Measurements from ENCODE around the gene FBXO17.
"Not testable (repeated sequence)": the region's sequence is repeated elsewhere in the genome, so short reads cannot be mapped to it uniquely, and the experiment has no call there.

FBXO17 gene

DNA sequence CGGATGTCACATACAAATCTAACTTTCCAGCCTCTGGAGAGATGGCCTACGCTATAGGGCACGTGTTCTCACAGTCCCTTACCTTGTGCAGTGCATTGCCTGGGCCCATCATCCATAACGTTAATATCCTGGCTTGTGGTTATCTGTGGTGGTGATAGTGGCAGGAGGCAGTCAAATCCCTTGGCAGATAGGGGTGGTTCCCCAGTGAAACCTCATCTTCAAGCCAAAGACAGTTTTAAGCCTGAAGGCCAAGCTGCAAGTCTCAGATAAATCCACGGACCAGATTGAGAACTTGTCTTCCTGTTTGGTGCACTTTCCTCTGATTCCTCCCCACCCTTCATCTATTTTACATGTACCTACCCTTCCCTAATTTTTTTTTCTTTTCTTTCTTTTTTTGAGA, 4.3 kb upstream of the FBXO17 start:
- DNase-seq = no peak

DNA sequence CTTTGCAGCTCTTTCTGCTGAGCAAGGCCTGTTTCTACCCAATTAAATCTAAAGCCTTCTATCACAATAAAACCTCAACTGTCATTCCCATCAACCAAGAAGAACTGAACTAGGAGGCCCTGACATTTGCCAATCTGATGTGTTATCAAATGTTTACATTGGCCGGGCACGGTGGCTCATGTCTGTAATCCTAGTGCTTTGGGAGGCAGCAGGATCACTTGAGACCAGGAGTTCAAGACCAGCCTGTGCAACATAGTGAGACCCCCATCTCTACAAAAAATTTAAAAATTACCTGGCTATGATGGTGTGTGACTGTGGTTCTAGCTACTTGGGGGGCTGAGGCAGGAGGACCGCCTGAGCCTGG, 2.8 kb upstream of the FBXO17 start:
- no peak for DNase-seq

DNA sequence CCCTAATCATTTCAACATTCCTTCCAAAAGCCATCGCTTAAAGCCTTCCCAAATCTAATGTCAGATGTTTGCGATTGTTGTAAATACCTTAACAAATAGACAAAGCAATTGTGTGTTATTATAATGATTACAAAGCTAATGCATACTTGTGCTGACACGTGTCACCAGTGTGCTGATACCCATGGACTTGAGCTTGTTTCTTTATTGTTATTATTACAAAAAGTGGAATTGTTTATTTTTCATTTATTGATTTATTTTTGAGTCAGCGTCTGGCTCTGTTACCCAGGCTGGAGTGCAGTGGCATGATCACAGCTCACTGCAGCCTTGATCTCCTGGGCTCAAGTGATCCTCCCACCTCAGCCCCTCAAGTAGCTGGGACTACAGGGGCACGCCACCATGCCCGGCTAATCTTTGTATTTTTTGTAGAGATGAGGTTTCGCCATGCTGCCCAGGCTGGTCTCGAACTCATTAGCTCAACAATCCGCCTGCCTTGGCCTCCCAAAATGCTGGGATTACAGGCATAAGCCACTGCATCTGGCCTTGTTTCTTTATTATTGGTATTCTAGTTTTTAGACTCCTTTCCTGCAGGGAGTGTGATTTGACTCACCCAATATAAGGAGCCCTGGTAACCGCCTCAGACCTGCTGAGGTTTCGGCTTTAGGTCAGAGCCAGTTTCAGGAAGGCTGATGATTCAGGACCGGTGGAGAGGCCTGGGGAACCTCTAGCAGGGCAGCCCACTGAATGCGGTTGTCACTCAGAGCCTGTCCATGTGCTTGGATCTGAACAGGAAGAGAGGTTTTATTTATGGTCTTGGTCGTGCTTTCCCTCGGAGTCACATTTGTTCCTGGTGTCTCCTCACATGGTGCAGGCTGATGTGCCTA, 2.1 kb upstream of the FBXO17 start:
- DNase-seq = no peak

DNA sequence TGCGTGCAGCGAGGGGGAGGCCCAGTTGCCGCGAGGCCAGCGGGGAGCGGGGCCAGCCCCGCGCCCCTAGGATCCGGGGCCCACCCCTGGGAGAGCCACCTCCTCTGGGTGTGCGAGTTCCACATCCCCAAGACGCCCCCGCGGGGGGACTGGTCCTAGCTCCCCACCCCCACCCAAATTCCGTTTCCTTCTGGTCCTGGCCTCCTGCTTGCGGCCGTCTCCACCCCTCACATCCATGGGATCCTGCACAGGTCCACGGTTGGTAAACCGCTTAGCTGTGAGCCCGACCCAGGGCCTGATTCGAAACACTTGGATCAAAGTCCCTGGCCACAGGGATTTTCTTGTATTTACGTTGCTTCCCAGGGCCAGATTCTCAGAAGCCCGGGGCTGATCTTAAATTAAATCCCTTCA, 324 bp upstream of the FBXO17 start:
- no peak for DNase-seq

DNA sequence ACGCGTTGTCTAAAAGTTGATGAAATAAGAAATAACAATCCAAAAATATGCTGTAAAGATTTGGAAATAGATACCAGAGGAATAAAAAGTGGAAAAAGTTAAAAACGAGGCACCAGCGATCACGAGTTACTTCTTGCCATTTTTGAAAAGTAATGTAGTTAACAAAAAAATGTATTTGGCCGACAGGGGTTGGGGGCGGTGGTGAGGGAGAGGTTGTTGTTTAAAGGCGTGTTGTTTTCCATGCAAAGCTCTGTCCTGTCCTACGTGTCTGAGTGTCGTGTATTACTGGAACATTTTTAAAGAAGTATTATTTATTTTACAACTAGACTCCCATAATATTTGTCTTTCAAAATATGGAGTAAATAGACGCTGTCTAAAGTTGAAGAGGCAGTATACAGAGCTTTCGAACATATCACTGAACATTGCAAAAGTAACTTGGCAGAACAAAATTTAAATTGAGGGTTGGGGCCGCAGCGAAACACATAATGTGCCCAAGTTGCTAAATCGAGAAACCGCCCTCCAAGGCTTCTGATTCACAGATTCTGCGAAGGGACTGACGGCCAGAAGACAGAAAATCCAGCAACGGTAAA, 823 bp downstream of the FBXO17 start:
- DNase-seq = no peak

DNA sequence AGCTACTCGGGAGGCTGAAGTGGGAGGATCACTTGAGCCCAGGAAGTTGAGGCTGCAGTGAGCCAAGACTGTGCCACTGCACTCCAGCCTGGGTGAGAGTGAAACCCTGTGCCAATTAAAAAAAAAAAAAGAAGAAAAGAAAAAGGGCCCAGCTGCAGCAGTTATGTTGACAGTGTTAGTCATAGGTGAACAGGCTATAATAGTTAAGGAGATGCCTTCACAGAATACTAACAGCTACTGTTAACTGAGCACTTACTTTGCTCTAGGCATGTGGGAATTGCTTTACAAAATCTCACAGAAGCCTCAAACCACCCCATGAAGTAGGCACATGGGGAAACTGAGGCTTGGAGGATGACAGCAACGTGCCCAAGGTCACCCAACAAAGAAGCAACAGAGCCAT, 3.9 kb downstream of the FBXO17 start:
- DNase-seq = no peak

DNA sequence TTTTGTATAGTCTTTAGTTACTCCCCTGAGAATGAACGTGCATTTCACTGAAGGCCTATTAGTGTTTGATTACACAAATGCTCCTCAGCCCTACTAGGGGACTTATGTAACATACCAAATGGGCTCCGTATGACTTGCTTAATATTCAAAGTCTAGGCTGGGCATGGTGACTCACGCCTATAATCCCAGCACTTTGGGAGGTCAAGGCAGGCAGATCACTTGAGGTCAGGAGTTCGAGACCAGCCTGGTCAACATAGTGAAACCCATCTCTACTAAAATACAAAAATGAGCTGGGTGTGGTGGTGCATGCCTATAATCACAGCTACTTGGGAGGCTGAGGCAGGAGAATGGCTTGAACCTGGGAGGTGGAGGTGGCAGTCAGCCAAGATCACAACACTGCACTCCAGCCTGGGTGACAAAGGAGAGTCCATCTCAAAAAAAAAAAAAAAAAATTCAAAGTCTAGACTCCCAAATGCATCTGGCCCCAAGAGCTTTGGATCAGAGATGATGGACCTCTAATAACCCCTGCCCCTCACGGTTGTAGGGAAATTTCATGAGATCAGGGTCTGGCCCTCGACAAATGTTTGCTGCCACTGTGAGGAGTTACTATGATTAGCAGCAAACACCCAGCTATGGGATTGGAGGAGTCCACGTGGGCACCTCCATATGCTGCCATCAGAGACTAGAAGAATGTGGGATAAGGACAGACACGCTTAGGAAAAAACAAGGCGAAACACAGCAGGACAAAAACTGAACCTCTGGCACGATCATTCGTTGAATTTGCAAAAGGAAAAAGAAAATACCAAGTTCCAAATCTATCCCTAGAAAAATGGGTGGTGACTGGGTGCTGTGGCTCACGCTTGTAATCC, 4.6 kb downstream of the FBXO17 start:
- DNase-seq = no peak

DNA sequence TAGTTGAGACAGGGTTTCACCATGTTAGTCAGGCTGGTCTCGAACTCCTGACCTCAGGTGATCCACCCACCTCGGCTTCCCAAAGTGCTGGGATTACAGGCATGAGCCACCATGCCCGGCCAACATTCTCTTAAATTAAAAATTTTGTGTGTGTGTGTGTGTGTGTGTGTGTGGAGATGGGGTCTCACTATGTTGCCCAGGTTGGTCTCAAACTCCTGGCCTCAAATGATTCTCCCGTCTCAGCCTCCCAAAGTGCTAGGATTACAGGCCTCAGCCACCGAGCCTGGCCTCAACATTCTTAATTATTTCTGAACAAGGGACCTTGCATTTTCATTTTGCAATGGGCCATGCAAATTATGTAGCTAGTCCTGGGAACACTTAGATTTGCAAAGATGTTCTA, 9.4 kb downstream of the FBXO17 start:
- DNase-seq = not testable (repeated sequence)

DNA sequence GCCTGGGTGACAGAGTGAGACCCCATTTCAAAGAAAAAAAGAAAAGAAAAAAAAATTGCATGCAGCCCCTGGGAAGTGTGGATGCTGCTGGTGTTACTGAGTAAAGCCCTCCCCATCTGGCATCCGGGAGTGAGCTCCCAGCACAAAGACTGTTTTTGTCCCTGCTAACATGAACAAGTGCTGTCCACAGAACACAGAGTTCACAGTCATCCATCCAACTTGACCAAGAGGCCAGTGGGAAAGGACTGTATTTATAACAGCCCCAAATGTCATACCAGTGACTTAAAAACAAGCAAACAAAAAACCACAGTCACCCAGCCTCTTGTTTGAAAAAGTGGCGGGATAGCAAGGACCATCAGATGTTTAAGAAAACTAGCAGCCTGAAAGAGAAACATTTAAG, 10.8 kb downstream of the FBXO17 start:
- DNase-seq = no peak

DNA sequence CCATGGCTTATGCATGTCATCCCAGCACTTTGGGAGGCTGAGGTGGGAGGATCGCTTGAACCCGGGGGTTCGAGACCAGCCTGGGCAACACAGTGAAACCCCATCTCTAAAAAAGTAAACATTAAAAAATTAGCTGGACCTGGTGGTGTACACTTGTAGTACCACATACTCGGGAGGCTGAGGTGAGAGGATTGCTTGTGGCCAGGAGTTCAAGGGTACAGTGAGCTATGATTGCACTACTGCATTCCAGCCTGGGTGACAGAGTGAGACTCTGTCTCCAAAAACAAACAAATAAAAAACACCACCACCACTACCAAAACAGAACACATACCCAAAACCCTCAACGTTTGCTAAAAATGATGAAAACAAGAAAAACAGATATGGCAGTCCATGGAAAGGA, 15.9 kb downstream of the FBXO17 start:
- no peak for DNase-seq

DNA sequence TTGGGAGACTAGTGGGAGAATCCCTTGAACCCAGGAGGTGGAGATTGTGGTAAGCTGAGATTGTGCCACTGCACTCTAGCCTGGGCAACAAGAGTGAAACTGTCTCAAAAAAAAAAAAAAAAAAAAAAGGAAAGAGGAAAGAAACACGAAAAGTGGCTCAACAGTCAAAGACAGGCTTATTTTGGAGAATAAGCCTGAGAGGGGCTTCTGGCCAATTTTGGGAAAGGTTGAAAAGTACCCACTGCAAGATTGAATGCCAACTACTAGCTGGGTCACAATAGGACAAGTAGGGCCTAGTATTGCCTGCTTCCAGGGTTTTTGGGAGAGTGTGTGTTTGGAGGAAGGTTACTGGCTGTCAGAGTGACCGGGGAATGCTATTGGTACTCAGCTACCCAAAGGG, 17.2 kb downstream of the FBXO17 start:
- no peak for DNase-seq

DNA sequence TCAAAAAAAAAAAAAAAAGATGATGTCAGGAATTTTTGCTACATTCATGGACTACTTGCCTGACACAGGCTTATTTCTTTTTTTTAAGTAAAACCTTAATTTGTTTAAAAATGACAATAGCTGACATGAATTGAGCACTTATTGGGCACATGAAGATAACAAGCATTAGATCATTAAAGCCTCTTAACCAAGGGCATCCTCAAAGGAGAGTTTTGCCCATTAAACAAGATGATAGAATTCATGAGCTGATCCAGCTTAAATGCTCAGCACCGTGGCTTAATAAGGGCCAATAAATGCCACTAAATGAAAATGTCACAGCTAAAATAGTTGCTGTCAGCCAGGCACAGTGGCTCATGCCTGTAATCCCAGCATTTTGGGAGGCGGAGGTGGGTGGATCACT, 19.3 kb downstream of the FBXO17 start:
- DNase-seq = no peak

DNA sequence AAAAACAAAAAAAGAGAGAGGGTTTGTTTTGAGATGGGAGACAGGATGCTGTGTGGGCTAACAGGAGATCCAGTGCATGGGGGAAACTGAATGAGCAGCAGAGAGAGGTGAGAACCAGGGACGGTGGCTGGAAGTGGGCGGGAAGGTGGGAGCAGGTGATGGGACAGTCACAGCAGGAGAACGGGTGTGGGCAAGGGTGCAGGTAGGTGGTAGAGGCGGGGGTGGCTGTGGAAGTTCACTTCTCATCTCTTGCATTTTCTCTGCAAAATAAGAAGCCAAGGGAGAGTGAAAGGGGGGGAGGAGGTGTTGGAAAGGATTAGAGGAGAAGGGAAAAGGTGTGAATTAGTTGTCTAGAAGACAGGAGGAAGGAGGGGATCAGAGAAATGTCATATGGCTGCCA, 21.9 kb downstream of the FBXO17 start:
- no peak for DNase-seq

DNA sequence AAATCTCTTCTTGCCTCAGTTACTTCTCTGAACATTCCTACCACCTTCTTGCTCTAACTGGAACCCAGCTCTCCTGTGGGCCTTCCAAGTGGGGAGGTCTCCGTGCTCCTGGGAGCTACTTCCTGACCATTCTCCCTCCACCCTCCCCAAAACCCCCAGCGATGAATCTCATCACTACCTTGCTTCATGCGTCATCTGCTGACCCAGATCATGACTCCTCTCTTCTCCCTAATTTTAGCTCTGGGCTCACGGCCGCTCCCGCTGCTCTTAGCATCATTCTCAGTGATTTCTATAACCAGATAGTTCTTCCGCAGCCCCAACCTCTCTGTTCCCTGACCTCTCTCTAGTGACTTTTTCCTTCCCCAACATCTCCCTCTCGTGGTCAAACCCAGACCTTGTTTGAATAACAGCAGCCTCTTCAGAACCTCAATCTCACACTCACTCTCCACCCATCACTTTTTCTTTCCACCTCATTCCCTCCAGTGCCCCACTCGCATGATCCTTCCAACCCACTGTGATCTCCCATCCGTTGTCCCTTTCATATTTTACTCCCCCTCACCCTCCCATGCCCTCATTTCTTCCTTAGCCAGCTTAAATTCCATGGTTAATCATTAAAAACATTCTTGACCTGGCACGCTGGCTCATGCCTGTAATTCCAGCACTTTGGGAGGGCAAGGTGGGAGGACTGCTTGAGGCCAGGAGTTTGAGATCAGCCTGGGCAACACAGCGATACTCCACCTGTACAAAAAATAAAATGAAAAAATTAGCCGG, 23.0 kb downstream of the FBXO17 start:
- DNase-seq = no peak

DNA sequence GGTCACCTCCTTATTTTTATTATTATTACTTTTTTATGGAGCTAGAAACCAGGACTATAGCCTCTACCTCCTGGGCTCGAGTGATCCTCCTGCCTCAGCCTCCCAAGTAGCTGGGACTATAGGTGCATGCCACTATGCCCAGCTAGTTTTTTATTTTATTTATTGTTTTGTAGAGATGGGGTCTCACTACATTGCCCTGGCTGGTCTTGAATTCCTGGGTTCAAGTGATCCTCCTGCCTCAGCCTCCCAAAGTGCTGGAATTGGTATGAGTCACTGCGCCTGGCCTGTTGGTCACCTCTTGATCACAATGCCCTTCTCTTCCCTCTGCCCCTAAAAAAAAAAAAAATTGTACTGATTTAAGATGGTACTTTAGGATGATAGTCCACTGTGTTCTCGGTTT, 24.4 kb downstream of the FBXO17 start:
- no peak for DNase-seq

DNA sequence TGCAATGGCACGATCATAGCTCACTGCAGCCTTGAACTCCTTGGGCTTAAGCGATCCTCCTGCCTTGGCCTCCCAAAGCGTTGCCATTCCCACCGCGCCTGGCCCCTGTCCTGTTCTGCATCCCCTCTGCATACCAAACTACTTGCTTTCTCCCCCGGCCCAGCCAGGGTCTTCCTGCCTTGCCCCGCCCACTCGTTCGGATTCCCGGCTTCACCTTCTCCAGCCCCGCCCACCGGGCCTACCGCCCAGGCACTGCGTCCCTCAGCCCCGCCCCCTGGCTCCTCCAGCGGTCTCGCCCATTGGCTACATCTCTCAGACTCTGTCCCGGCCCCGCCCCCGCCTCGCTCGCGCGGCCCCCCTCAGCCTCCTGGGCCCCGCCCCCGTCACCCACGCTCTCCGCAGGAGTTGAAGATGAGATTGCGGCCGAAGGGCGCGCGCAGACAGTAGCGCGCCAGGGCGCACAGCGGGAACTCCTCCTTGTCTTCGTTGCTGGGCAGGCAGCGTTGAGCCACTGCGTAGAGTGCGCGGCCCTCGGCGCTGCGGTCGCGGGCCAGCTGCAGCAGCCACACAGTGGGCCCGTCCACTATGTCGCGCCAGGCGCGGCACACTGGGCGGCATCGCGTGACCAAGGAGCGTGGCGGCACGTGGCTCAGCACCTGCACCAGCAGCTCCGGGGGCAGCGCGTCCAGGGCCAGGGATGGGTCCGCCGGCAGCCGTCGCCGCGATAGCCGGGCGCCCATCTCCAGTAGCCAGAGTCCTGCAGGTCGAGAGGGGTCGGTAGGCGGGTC, 25.8 kb downstream of the FBXO17 start:
- DNase-seq = no peak

DNA sequence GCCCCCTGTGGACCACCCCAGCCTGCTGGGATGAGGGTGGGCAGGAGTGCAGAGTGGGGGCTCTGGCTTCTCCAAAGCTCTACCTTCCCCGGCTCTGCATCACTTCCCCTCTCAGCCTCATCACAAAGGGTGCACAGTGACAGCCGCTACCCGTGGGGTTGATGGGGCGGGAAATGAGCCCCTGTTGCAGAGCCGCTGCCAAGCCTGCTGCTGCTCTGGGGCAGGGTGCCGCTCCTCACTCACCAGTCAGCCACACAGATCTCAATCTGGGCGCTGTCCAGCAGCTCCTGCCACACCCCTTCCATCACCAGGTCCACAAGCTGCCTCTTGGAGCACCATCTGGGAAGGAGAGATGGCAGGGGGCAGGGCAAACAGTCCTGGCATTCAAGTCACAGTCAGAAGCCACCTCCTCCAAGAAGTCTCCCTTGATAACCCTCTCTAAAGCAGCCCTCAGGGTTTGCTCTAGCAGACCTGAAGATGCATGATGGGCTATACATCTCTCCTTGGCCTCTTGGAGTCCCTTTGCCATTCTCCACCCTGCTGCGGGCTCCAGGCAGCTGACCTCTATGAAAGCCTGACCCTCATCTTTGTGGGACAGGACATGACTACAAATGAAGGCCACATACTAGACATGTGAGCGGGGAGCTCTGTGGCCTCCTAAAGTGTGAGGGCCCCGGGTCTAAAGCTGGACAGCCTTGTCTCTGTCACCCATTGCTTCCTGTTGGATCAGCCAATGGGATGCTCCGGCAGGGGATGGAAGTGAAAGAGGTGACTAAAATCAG, 29.1 kb downstream of the FBXO17 start:
- DNase-seq = no peak

DNA sequence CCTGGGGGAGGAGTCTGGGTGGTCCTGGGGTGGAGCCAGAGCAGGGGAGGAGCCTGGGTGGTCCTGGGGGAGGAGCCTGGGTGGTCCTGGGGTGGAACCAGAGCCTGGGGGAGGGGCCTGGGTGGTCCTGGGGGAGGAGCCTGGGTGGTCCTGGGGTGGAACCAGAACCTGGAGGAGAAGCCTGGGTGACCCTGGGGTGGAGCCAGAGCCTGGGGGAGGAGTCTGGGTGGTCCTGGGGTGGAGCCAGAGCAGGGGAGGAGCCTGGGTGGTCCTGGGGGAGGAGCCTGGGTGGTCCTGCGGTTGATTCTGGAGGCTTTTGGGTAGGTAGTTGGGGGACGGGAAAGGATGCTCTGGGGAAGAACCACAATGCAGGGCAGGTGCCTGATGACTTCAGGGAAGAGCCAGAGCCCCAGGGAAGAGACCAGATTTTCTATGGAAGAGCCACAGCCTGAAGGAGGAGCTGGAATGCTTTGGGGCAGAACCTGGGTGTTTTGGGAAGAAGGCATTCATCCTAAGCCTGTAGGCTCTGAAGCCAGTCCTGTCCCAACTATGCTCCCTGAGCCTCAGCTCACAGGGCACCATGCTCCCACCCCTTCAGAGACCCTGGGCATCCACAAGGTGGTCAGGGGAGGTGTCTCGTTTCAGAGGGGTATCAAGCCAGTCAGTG, 29.8 kb downstream of the FBXO17 start:
- no peak for DNase-seq

DNA sequence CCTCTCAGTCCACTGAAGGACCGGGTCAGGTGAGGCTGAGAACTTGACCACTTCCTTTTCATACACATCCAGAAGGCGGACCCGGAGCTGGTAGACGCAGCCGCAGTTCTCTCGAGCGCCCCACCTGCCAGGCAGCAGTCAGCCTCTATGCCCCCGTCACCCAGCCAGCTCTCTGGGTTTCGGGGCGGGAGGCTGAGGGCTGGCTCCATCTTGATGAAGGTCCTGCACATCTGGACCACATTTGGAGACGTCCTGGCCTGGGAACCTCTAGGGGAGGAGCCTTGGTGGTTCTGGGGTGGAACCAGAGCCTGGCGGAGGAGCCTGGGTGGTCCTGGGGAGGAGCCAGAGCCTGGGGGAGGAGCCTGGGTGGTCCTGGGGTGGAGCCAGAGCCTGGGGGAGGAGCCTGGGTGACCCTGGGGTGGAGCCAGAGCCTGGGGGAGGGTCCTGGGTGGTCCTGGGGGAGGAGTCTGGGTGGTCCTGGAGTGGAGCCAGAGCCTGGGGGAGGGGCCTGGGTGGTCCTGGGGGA, 30.5 kb downstream of the FBXO17 start:
- no peak for DNase-seq

DNA sequence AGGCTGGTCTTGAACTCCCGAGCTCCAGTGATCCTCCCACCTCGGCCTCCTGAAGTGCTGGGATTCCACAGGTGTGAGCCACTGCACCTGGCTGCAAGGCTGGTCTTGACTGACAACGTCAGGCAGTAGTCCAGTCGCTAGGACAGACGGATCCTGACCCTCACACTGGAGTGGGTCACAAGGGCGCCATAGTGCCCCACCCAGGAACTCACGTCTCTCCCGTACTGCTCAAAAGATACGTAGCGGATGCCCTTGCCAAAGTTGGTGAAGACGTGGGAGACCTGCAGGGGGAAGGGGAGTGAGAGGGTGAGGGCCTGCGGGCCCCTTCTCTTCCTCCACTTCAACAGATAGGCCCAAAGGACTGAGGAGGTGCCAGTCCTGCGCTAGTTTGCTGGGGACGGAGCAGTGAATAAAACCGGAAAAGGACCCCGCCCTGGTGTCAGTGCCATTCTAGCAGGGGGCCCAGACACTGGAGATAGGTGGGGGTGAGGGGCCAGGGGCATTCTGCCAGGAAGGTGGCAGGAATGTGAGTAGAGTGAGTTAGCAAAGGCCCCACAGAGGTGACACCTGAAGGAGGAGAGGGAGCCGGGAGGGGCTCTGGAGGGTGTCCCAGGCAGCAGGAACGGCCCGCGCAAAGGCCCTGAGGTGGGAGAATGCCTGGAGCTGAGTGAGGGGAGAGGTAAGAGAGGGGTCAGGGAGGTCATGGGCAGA, 32.9 kb downstream of the FBXO17 start:
- DNase-seq = no peak
